SK-N-SH (cell line): ENCODE results near the gene KIRREL1.

Experiments
- CHD2 ChIP-seq: fragments of 150-350 bp; IDR thresholded peaks from 2 replicates; pipeline ENCODE4 v1.6.1; 2018; ENCODE audit warnings: low read length; ENCODE audit not compliant: partially characterized antibody
- EZH2phosphoT487 ChIP-seq: fragments of 200-600 bp; sonication (generic); IDR thresholded peaks from 2 replicates; pipeline ENCODE4 v1.6.1; 2017; ENCODE audit warnings: low read depth, mixed run types, mild to moderate bottlenecking, antibody characterized with exemption, moderate library complexity, borderline replicate concordance
- POLR2AphosphoS5 ChIP-seq: IDR thresholded peaks from 2 replicates; pipeline ENCODE4 v1.6.1; 2012; ENCODE audit warnings: low read depth, low read length
- RFX5 ChIP-seq: IDR thresholded peaks from 2 replicates; pipeline ENCODE4 v1.6.1; 2012; ENCODE audit warnings: mild to moderate bottlenecking, improper control_type of control experiment, low read length
- SMC3 ChIP-seq: IDR thresholded peaks from 2 replicates; pipeline ENCODE4 v1.6.1; 2012; ENCODE audit warnings: low read depth, low read length, improper control_type of control experiment
- TAF1 ChIP-seq: IDR thresholded peaks from 2 replicates; pipeline ENCODE4 v1.6.1; 2012; ENCODE audit warnings: low read depth, mild to moderate bottlenecking, low read length, moderate library complexity, borderline replicate concordance
- TCF12 ChIP-seq: IDR thresholded peaks from 2 replicates; pipeline ENCODE4 v1.4.0; 2012
- YY1 ChIP-seq: IDR thresholded peaks from 2 replicates; pipeline ENCODE4 v1.4.0; 2012; ENCODE audit warnings: low read depth, mild to moderate bottlenecking
- TF ChIP-seq, protein P1 (sequence below): fragments of 200-600 bp; sonication (generic); IDR thresholded peaks from 2 replicates; pipeline ENCODE4 v1.6.1; 2017; ENCODE audit warnings: antibody characterized with exemption, mild to moderate bottlenecking, moderate library complexity
- TF ChIP-seq, protein P2 (sequence below): IDR thresholded peaks from 2 replicates; pipeline ENCODE4 v1.4.0; 2012; ENCODE audit warnings: low read depth, borderline replicate concordance
- TF ChIP-seq, protein P3 (sequence below): IDR thresholded peaks from 2 replicates; pipeline ENCODE4 v1.6.1; 2012; ENCODE audit warnings: mild to moderate bottlenecking, low read depth, low read length, moderate library complexity

DNA sequence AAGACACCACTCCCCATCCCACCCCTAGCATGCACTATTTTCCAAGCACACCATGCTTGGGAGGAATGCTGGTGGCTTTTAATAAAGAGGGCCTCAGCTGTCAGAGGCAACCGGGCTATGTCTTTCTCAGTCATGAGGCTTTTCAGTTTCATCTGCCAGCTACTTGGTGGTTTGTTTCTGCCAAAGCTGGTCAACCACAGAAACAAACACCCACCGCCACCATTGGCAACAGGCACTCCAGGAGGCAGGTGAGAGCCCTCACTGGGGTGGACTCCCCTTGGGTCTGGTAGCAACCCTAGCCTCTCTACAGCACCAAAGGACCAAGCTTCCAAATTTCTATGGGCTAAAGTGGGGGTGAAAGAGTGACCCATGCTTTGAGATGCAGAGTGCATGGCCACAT lies 133.0 kb downstream of the KIRREL1 start:
- TF ChIP-seq RFX5, result no peak
- TF ChIP-seq SMC3, result no peak
- TF ChIP-seq, protein P1, sequence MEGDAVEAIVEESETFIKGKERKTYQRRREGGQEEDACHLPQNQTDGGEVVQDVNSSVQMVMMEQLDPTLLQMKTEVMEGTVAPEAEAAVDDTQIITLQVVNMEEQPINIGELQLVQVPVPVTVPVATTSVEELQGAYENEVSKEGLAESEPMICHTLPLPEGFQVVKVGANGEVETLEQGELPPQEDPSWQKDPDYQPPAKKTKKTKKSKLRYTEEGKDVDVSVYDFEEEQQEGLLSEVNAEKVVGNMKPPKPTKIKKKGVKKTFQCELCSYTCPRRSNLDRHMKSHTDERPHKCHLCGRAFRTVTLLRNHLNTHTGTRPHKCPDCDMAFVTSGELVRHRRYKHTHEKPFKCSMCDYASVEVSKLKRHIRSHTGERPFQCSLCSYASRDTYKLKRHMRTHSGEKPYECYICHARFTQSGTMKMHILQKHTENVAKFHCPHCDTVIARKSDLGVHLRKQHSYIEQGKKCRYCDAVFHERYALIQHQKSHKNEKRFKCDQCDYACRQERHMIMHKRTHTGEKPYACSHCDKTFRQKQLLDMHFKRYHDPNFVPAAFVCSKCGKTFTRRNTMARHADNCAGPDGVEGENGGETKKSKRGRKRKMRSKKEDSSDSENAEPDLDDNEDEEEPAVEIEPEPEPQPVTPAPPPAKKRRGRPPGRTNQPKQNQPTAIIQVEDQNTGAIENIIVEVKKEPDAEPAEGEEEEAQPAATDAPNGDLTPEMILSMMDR, result no peak
- no peak for TF ChIP-seq TAF1
- no peak for TF ChIP-seq YY1
- no peak for TF ChIP-seq POLR2AphosphoS5
- TF ChIP-seq, protein P2, sequence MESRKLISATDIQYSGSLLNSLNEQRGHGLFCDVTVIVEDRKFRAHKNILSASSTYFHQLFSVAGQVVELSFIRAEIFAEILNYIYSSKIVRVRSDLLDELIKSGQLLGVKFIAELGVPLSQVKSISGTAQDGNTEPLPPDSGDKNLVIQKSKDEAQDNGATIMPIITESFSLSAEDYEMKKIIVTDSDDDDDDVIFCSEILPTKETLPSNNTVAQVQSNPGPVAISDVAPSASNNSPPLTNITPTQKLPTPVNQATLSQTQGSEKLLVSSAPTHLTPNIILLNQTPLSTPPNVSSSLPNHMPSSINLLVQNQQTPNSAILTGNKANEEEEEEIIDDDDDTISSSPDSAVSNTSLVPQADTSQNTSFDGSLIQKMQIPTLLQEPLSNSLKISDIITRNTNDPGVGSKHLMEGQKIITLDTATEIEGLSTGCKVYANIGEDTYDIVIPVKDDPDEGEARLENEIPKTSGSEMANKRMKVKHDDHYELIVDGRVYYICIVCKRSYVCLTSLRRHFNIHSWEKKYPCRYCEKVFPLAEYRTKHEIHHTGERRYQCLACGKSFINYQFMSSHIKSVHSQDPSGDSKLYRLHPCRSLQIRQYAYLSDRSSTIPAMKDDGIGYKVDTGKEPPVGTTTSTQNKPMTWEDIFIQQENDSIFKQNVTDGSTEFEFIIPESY, result no peak
- TF ChIP-seq EZH2phosphoT487, result no peak
- TF ChIP-seq TCF12, result no peak
- TF ChIP-seq, protein P3, sequence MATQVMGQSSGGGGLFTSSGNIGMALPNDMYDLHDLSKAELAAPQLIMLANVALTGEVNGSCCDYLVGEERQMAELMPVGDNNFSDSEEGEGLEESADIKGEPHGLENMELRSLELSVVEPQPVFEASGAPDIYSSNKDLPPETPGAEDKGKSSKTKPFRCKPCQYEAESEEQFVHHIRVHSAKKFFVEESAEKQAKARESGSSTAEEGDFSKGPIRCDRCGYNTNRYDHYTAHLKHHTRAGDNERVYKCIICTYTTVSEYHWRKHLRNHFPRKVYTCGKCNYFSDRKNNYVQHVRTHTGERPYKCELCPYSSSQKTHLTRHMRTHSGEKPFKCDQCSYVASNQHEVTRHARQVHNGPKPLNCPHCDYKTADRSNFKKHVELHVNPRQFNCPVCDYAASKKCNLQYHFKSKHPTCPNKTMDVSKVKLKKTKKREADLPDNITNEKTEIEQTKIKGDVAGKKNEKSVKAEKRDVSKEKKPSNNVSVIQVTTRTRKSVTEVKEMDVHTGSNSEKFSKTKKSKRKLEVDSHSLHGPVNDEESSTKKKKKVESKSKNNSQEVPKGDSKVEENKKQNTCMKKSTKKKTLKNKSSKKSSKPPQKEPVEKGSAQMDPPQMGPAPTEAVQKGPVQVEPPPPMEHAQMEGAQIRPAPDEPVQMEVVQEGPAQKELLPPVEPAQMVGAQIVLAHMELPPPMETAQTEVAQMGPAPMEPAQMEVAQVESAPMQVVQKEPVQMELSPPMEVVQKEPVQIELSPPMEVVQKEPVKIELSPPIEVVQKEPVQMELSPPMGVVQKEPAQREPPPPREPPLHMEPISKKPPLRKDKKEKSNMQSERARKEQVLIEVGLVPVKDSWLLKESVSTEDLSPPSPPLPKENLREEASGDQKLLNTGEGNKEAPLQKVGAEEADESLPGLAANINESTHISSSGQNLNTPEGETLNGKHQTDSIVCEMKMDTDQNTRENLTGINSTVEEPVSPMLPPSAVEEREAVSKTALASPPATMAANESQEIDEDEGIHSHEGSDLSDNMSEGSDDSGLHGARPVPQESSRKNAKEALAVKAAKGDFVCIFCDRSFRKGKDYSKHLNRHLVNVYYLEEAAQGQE, result no peak
- TF ChIP-seq CHD2, result no peak
